GM23248 (cell line): Measurements from ENCODE around the gene OR2V2. TPM values are rescaled to one million over a fixed set of nuclear protein-coding genes. Genes with fewer than 3 reads are reported as not detected.
A peak's percentile ranks its signal among the peaks of the same experiment; 100 is the strongest.
"Not testable (repeated sequence)": the region's sequence is repeated elsewhere in the genome, so short reads cannot be mapped to it uniquely, and the experiment has no call there.

Source experiments
- DNase-seq: peaks from one replicate; pipeline ENCODE4 v3.0.0-alpha.2; 2015
- H2AFZ ChIP-seq: fragments of 200-600 bp; sonication (generic); 2 replicates; pipeline ENCODE4 v1.6.1; 2016; ENCODE audit warnings: antibody characterized with exemption
- H3F3A ChIP-seq: fragments of 200-600 bp; sonication (generic); 2 replicates; pipeline ENCODE4 v1.6.1; 2016; ENCODE audit warnings: mild to moderate bottlenecking, antibody characterized with exemption, mixed run types; ENCODE audit not compliant: insufficient read depth
- H3K27ac ChIP-seq: fragments of 200-600 bp; sonication (generic); 2 replicates; pipeline ENCODE4 v1.5.1; 2016; ENCODE audit warnings: mild to moderate bottlenecking
- H3K27me3 ChIP-seq: fragments of 200-600 bp; sonication (generic); replicated peaks from 2 replicates; pipeline ENCODE4 v1.6.1; 2016; ENCODE audit warnings: mild to moderate bottlenecking; ENCODE audit not compliant: insufficient read depth
- H3K36me3 ChIP-seq: fragments of 200-600 bp; sonication (generic); 2 replicates; pipeline ENCODE4 v1.6.1; 2016; ENCODE audit warnings: low read depth, mild to moderate bottlenecking
- H3K4me1 ChIP-seq: fragments of 200-600 bp; sonication (generic); 2 replicates; pipeline ENCODE4 v1.6.1; 2016; ENCODE audit warnings: mild to moderate bottlenecking; ENCODE audit not compliant: insufficient read depth
- H3K4me2 ChIP-seq: fragments of 200-600 bp; sonication (generic); one replicate; pipeline ENCODE4 v1.6.1; 2016; ENCODE audit warnings: mild to moderate bottlenecking; ENCODE audit not compliant: unreplicated experiment
- H3K4me3 ChIP-seq: fragments of 200-600 bp; sonication (generic); 2 replicates; pipeline ENCODE4 v1.5.1; 2016; ENCODE audit warnings: mild to moderate bottlenecking
- H3K79me2 ChIP-seq: fragments of 200-600 bp; sonication (generic); 2 replicates; pipeline ENCODE4 v1.6.1; 2016; ENCODE audit warnings: mild to moderate bottlenecking; ENCODE audit not compliant: insufficient read depth
- H3K9ac ChIP-seq: fragments of 200-600 bp; sonication (generic); 2 replicates; pipeline ENCODE4 v1.6.1; 2016; ENCODE audit warnings: mild to moderate bottlenecking
- H3K9me2 ChIP-seq: fragments of 200-600 bp; sonication (generic); 2 replicates; pipeline ENCODE4 v1.6.1; 2016; ENCODE audit warnings: mixed run types, mild to moderate bottlenecking, moderate library complexity; ENCODE audit not compliant: insufficient read depth
- H3K9me3 ChIP-seq: fragments of 200-600 bp; sonication (generic); one replicate; pipeline ENCODE4 v1.6.1; 2017; ENCODE audit warnings: low read depth
- H4K20me1 ChIP-seq: fragments of 200-600 bp; sonication (generic); 2 replicates; pipeline ENCODE4 v1.6.0; 2016; ENCODE audit not compliant: insufficient read depth
- EZH2 ChIP-seq: fragments of 200-600 bp; sonication (generic); IDR thresholded peaks from 2 replicates; pipeline ENCODE4 v1.6.1; 2018; ENCODE audit warnings: antibody characterized with exemption, mild to moderate bottlenecking; ENCODE audit not compliant: insufficient read depth, poor library complexity, severe bottlenecking
- EZH2phosphoT487 ChIP-seq: fragments of 200-600 bp; sonication (generic); IDR thresholded peaks from 2 replicates; pipeline ENCODE4 v1.6.1; 2018; ENCODE audit warnings: antibody characterized with exemption, moderate library complexity, mild to moderate bottlenecking, low read depth; ENCODE audit not compliant: insufficient read depth
- WGBS, 2 experiments: methylation state at CpG; one replicate each; pipeline ENCODE4 v1.1.6; 2015 to 2017; ENCODE audit warnings: low lambda C conversion rate in 2 of 2, low coverage in 1 of 2; ENCODE audit errors: missing lambda C conversion rate in 2 of 2; 5-methylcytosine and 5-hydroxymethylcytosine counted together
- in situ Hi-C: fragments of 300-500 bp; cut with MboI; formaldehyde crosslinking; loops from 2 replicates; pipeline ENCODE4 v1.15.0; 2020
- polyA plus RNA-seq: library from polyadenylated mRNA; unstranded; fragments of >200 nt; fragmentation: Nextera tagmentation; extraction: Ambion mirVana; gene quantifications from 2 replicates; pipeline ENCODE4 v1.2.1, GENCODE V29; 2016
- total RNA-seq: library from RNA; depleted of rRNA; stranded (reverse); fragments of >200 nt; shearing (Covaris generic); gene quantifications from 2 replicates; pipeline ENCODE4 v1.2.3, GENCODE V29; 2014

Gene OR2V2
- total and polyA plus RNA-seq, 2 experiments from 2014 or later: not detected

GRCh38 chr5:181100121-181100875 lies 47.1 kb upstream of the OR2V2 start:
- no peaks in the 10 kb centered on the region for H3F3A ChIP-seq
- in situ Hi-C loops: no loop called here
- no peak overlapping the region for H3K4me2 ChIP-seq
- H3K9me3 ChIP-seq: no peaks in the 10 kb centered on the region
- H3K4me1 ChIP-seq: no peaks in the 10 kb centered on the region
- H3K27ac ChIP-seq: no peak overlapping the region
- peaks cover 18% of the 10 kb centered on the region for H3K27me3 ChIP-seq
- H3K4me3 ChIP-seq: no peak overlapping the region
- no peak overlapping the region for H2AFZ ChIP-seq
- DNase-seq: peak; percentile 45
- no peaks in the 10 kb centered on the region for H4K20me1 ChIP-seq
- 3 to 4% methylated on average over 51 to 58 of the region's 62 CpGs for WGBS, 2 experiments
- H3K9ac ChIP-seq: no peak overlapping the region
- no peaks in the 10 kb centered on the region for H3K9me2 ChIP-seq
- TF ChIP-seq EZH2 (no peak), EZH2phosphoT487 (no peak)
- H3K79me2 ChIP-seq: no peaks in the 10 kb centered on the region
- H3K36me3 ChIP-seq: no peaks in the 10 kb centered on the region

- H3K4me1 ChIP-seq, H3K4me2 ChIP-seq, H3K4me3 ChIP-seq, H3K9ac ChIP-seq, in situ Hi-C loops, H2AFZ ChIP-seq, H3F3A ChIP-seq, H3K27ac ChIP-seq, H3K79me2 ChIP-seq, H3K9me3 ChIP-seq, DNase-seq, H4K20me1 ChIP-seq, H3K36me3 ChIP-seq, H3K9me2 ChIP-seq: not testable (repeated sequence)
- peaks cover 22% of the 10 kb centered on the region for H3K27me3 ChIP-seq
- 1% methylated on average over 15 of the region's 54 CpGs; no CpG with 5 or more reads in 1 of the 2 experiments for WGBS, 2 experiments
Observed at GRCh38 chr5:181101030-181101641, 46.2 kb upstream of the OR2V2 start.

- H3K9me3 ChIP-seq, H3K9me2 ChIP-seq, H3K9ac ChIP-seq: not testable (repeated sequence)
Observed at GRCh38 chr5:181101930-181102674, 45.3 kb upstream of the OR2V2 start.

GRCh38 chr5:181104259-181104568 lies 43.2 kb upstream of the OR2V2 start:
- H3K9ac ChIP-seq, in situ Hi-C loops, H3K79me2 ChIP-seq, H3K9me3 ChIP-seq, H3F3A ChIP-seq, H3K36me3 ChIP-seq, H4K20me1 ChIP-seq, H3K4me3 ChIP-seq, H3K27ac ChIP-seq, H3K4me1 ChIP-seq, H3K4me2 ChIP-seq, H3K9me2 ChIP-seq, H2AFZ ChIP-seq, DNase-seq: not testable (repeated sequence)
- WGBS, 2 experiments: 13% methylated on average over 5 of the region's 5 CpGs
- peaks cover 43% of the 10 kb centered on the region for H3K27me3 ChIP-seq

More at GRCh38 chr5:181101930-181102674, 45.3 kb upstream of the OR2V2 start:
- H3K79me2 ChIP-seq, in situ Hi-C loops, H2AFZ ChIP-seq, DNase-seq, H3K36me3 ChIP-seq, H3K4me2 ChIP-seq, H3F3A ChIP-seq, H3K27ac ChIP-seq, H3K4me1 ChIP-seq, H3K4me3 ChIP-seq, H4K20me1 ChIP-seq: not testable (repeated sequence)
- WGBS, 2 experiments: no CpG with 5 or more reads among the region's 30 CpGs
- H3K27me3 ChIP-seq: peaks cover 30% of the 10 kb centered on the region

- H3F3A ChIP-seq, H3K9me3 ChIP-seq, H3K36me3 ChIP-seq, H4K20me1 ChIP-seq, H3K4me1 ChIP-seq, H3K9ac ChIP-seq, H3K4me3 ChIP-seq, H3K4me2 ChIP-seq, DNase-seq, H3K27ac ChIP-seq, H3K9me2 ChIP-seq, H3K79me2 ChIP-seq, H2AFZ ChIP-seq, in situ Hi-C loops: not testable (repeated sequence)
- WGBS, 2 experiments: 45 to 62% methylated on average over 13 to 14 of the region's 20 CpGs
- H3K27me3 ChIP-seq: peaks cover 42% of the 10 kb centered on the region
Observed at GRCh38 chr5:181104606-181105390, 42.6 kb upstream of the OR2V2 start.
